Subcutaneous adipose tissue (tissue), 4 donors: ENCODE measurements around the gene DPYD. TPM values are rescaled to one million over a fixed set of nuclear protein-coding genes. Genes with fewer than 3 reads are reported as not detected.

ENCODE experiments used
- CTCF ChIP-seq: fragments of 450-650 bp; IDR thresholded peaks from one replicate; pipeline ENCODE4 v1.5.1; 2016; ENCODE audit warnings: low read depth, mild to moderate bottlenecking, control low read depth, antibody characterized with exemption, moderate library complexity
- total RNA-seq, 4 donors: library from RNA; depleted of rRNA; stranded (reverse); fragments of >200 nt; gene quantifications; one replicate each; pipeline ENCODE4 v1.1.0, GENCODE V29; 2016

Gene DPYD
- total RNA-seq, 4 donors from 2014 or later = 47.1 to 100 (median 68.0) TPM

GRCh38 chr1:97377432-97378034, 543.3 kb downstream of the DPYD start:
- no peak for TF ChIP-seq CTCF

GRCh38 chr1:97373000-97373399, 547.8 kb downstream of the DPYD start:
- TF ChIP-seq CTCF = no peak

GRCh38 chr1:97372531-97372930, 548.3 kb downstream of the DPYD start:
- no peak for TF ChIP-seq CTCF

- TF ChIP-seq CTCF = no peak
Measured at GRCh38 chr1:97368296-97368695, 552.5 kb downstream of the DPYD start.

GRCh38 chr1:97366984-97367383, 553.9 kb downstream of the DPYD start:
- no peak for TF ChIP-seq CTCF

GRCh38 chr1:97365026-97365425, 555.8 kb downstream of the DPYD start:
- no peak for TF ChIP-seq CTCF

GRCh38 chr1:97364086-97364485, 556.7 kb downstream of the DPYD start:
- no peak for TF ChIP-seq CTCF
